WTC11 (cell line): ENCODE data around the gene PHKG2. TPM values are rescaled to one million over a fixed set of nuclear protein-coding genes. Genes with fewer than 3 reads are reported as not detected.

Experiments
- ATF1 ChIP-seq: sonication (generic); formaldehyde crosslinking; IDR thresholded peaks from 2 replicates; pipeline ENCODE4 v1.8.1; 2023; ENCODE audit warnings: mild to moderate bottlenecking, moderate library complexity, missing genetic modification reagents
- CBFB ChIP-seq: sonication (generic); formaldehyde crosslinking; IDR thresholded peaks from 2 replicates; pipeline ENCODE4 v1.8.1; 2022; ENCODE audit warnings: mild to moderate bottlenecking, low read depth, missing genetic modification reagents
- GTF2I ChIP-seq: fragments of 250-450 bp; sonication (Bioruptor Pico); conservative IDR thresholded peaks from 2 replicates; pipeline ENCODE4 v1.4.0; 2021; ENCODE audit warnings: mild to moderate bottlenecking
- HMGA2 ChIP-seq: fragments of 250-450 bp; sonication (Bioruptor Pico); IDR thresholded peaks from 2 replicates; pipeline ENCODE4 v1.4.0; 2021; ENCODE audit warnings: mild to moderate bottlenecking, moderate library complexity
- IRF2 ChIP-seq: sonication (generic); formaldehyde crosslinking; IDR thresholded peaks from 2 replicates; pipeline ENCODE4 v1.8.0; 2022; ENCODE audit warnings: low read depth, missing genetic modification reagents, borderline replicate concordance
- MYBL2 ChIP-seq: sonication (generic); formaldehyde crosslinking; IDR thresholded peaks from 2 replicates; pipeline ENCODE4 v1.8.1; 2023; ENCODE audit warnings: mild to moderate bottlenecking, moderate library complexity, missing genetic modification reagents
- RELA ChIP-seq: sonication (generic); formaldehyde crosslinking; IDR thresholded peaks from 2 replicates; pipeline ENCODE4 v1.8.1; 2022; ENCODE audit warnings: missing genetic modification reagents, mild to moderate bottlenecking, borderline replicate concordance
- SMAD3 ChIP-seq: sonication (generic); formaldehyde crosslinking; IDR thresholded peaks from 2 replicates; pipeline ENCODE4 v1.8.0; 2022; ENCODE audit warnings: missing genetic modification reagents, mild to moderate bottlenecking, borderline replicate concordance
- TCF7 ChIP-seq: sonication (generic); formaldehyde crosslinking; IDR thresholded peaks from 2 replicates; pipeline ENCODE4 v1.8.0; 2022; ENCODE audit warnings: mild to moderate bottlenecking, low read depth, missing genetic modification reagents, moderate library complexity
- TEAD4 ChIP-seq: sonication (generic); formaldehyde crosslinking; IDR thresholded peaks from 2 replicates; pipeline ENCODE4 v1.8.0; 2022; ENCODE audit warnings: mild to moderate bottlenecking, missing genetic modification reagents
- total RNA-seq: library from RNA; stranded (reverse); gene quantifications from 3 replicates; pipeline ENCODE4 v1.2.3, GENCODE V29; 2021
- TF ChIP-seq, protein P1 (sequence below): sonication (generic); formaldehyde crosslinking; IDR thresholded peaks from 2 replicates; pipeline ENCODE4 v1.8.0; 2022; ENCODE audit warnings: mild to moderate bottlenecking, missing genetic modification reagents
- TF ChIP-seq, protein P2 (sequence below): sonication (generic); formaldehyde crosslinking; IDR thresholded peaks from 2 replicates; pipeline ENCODE4 v1.8.1; 2022; ENCODE audit warnings: low read depth, missing genetic modification reagents, borderline replicate concordance
- TF ChIP-seq, protein P3 (sequence below): sonication (generic); formaldehyde crosslinking; IDR thresholded peaks from 2 replicates; pipeline ENCODE4 v1.8.1; 2022; ENCODE audit warnings: low read depth, mild to moderate bottlenecking, moderate library complexity, missing genetic modification reagents, borderline replicate concordance
- TF ChIP-seq, protein P4 (sequence below): sonication (generic); formaldehyde crosslinking; IDR thresholded peaks from 2 replicates; pipeline ENCODE4 v1.8.0; 2023; ENCODE audit warnings: missing genetic modification reagents, mild to moderate bottlenecking, borderline replicate concordance
- TF ChIP-seq, protein P5 (sequence below): sonication (generic); formaldehyde crosslinking; IDR thresholded peaks from 2 replicates; pipeline ENCODE4 v1.8.1; 2023; ENCODE audit warnings: mild to moderate bottlenecking, missing genetic modification reagents, moderate library complexity
- TF ChIP-seq, protein P6 (sequence below): fragments of 250-450 bp; sonication (Bioruptor Pico); IDR thresholded peaks from 2 replicates; pipeline ENCODE4 v1.9.0; 2021; ENCODE audit warnings: mild to moderate bottlenecking, borderline replicate concordance
- TF ChIP-seq, protein P7 (sequence below): fragments of 250-450 bp; sonication (Bioruptor Pico); IDR thresholded peaks from 2 replicates; pipeline ENCODE4 v2.1.2; 2022; ENCODE audit warnings: mild to moderate bottlenecking, moderate library complexity
- TF ChIP-seq, protein P8 (sequence below): sonication (generic); formaldehyde crosslinking; IDR thresholded peaks from 2 replicates; pipeline ENCODE4 v1.8.0; 2022; ENCODE audit warnings: mild to moderate bottlenecking, missing genetic modification reagents
- TF ChIP-seq, protein P9 (sequence below): sonication (generic); formaldehyde crosslinking; IDR thresholded peaks from 2 replicates; pipeline ENCODE4 v1.8.0; 2023; ENCODE audit warnings: missing genetic modification reagents

The PHKG2 gene
- total RNA-seq, 1 experiment from 2014 or later, result 50.5 TPM

DNA sequence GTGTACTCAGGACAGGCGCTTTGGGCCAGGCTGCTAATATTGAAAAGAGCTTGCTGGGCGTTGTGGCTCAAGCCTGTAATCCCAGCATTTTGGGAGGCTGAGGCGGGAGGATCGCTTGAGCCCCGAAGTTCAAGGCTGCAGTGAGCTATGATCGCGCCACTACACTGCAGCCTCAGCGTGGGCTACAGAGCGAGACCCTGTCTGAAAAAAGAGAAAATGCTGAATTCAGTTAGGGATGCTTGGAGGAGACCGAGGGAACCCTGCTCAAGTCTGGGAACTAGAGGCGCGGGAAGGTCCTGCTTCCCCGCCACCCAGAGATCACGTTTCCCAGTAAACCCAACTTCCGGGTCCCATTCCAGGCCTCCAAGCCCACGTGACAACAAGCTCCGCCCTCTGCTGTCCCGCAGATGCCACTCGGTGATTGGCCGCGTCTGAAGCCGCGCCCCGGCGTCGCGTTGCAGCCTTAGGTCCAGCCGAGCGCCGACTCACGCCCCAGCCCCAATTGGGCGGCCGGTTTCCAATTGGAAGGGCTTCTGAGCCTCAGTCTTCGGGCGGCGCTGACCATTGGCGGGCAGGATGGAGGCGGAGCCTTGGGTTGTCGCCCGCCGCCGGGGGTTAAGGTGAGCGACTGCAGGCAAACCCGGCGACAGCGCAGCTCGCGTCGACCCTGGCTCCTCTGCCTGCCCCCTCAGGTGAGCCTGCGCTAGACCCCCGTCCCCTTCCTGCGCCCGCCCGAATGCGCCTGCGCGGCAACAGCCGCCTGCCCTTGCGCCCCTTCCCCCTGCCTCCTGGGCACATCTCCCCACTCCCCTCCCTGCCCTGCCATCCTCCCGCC is at the start of gene PHKG2 (continued):
- TF ChIP-seq MYBL2 (no peak; the same call in 1 of the 2 replicates), SMAD3 (no peak), HMGA2 (CRISPR knock-in tag) (no peak), IRF2 (CRISPR knock-in tag) (no peak), TEAD4 (CRISPR knock-in tag) (no peak), TCF7 (no peak), ATF1 (CRISPR knock-in tag) (no peak), RELA (CRISPR knock-in tag) (no peak), GTF2I (peak; percentile 77; the same call in 1 of the 2 replicates), CBFB (CRISPR knock-in tag) (no peak)
- TF ChIP-seq, protein P1, sequence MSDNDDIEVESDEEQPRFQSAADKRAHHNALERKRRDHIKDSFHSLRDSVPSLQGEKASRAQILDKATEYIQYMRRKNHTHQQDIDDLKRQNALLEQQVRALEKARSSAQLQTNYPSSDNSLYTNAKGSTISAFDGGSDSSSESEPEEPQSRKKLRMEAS (CRISPR knock-in tag), result peak; percentile 53; the same call in 1 of the 2 replicates
- TF ChIP-seq, protein P2, sequence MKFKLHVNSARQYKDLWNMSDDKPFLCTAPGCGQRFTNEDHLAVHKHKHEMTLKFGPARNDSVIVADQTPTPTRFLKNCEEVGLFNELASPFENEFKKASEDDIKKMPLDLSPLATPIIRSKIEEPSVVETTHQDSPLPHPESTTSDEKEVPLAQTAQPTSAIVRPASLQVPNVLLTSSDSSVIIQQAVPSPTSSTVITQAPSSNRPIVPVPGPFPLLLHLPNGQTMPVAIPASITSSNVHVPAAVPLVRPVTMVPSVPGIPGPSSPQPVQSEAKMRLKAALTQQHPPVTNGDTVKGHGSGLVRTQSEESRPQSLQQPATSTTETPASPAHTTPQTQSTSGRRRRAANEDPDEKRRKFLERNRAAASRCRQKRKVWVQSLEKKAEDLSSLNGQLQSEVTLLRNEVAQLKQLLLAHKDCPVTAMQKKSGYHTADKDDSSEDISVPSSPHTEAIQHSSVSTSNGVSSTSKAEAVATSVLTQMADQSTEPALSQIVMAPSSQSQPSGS (CRISPR knock-in tag), result no peak
- TF ChIP-seq, protein P3, sequence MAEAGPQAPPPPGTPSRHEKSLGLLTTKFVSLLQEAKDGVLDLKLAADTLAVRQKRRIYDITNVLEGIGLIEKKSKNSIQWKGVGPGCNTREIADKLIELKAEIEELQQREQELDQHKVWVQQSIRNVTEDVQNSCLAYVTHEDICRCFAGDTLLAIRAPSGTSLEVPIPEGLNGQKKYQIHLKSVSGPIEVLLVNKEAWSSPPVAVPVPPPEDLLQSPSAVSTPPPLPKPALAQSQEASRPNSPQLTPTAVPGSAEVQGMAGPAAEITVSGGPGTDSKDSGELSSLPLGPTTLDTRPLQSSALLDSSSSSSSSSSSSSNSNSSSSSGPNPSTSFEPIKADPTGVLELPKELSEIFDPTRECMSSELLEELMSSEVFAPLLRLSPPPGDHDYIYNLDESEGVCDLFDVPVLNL (CRISPR knock-in tag), result no peak
- TF ChIP-seq, protein P4, sequence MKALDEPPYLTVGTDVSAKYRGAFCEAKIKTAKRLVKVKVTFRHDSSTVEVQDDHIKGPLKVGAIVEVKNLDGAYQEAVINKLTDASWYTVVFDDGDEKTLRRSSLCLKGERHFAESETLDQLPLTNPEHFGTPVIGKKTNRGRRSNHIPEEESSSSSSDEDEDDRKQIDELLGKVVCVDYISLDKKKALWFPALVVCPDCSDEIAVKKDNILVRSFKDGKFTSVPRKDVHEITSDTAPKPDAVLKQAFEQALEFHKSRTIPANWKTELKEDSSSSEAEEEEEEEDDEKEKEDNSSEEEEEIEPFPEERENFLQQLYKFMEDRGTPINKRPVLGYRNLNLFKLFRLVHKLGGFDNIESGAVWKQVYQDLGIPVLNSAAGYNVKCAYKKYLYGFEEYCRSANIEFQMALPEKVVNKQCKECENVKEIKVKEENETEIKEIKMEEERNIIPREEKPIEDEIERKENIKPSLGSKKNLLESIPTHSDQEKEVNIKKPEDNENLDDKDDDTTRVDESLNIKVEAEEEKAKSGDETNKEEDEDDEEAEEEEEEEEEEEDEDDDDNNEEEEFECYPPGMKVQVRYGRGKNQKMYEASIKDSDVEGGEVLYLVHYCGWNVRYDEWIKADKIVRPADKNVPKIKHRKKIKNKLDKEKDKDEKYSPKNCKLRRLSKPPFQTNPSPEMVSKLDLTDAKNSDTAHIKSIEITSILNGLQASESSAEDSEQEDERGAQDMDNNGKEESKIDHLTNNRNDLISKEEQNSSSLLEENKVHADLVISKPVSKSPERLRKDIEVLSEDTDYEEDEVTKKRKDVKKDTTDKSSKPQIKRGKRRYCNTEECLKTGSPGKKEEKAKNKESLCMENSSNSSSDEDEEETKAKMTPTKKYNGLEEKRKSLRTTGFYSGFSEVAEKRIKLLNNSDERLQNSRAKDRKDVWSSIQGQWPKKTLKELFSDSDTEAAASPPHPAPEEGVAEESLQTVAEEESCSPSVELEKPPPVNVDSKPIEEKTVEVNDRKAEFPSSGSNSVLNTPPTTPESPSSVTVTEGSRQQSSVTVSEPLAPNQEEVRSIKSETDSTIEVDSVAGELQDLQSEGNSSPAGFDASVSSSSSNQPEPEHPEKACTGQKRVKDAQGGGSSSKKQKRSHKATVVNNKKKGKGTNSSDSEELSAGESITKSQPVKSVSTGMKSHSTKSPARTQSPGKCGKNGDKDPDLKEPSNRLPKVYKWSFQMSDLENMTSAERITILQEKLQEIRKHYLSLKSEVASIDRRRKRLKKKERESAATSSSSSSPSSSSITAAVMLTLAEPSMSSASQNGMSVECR (CRISPR knock-in tag), result no peak
- TF ChIP-seq, protein P5, sequence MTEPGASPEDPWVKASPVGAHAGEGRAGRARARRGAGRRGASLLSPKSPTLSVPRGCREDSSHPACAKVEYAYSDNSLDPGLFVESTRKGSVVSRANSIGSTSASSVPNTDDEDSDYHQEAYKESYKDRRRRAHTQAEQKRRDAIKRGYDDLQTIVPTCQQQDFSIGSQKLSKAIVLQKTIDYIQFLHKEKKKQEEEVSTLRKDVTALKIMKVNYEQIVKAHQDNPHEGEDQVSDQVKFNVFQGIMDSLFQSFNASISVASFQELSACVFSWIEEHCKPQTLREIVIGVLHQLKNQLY, result no peak
- TF ChIP-seq, protein P6, sequence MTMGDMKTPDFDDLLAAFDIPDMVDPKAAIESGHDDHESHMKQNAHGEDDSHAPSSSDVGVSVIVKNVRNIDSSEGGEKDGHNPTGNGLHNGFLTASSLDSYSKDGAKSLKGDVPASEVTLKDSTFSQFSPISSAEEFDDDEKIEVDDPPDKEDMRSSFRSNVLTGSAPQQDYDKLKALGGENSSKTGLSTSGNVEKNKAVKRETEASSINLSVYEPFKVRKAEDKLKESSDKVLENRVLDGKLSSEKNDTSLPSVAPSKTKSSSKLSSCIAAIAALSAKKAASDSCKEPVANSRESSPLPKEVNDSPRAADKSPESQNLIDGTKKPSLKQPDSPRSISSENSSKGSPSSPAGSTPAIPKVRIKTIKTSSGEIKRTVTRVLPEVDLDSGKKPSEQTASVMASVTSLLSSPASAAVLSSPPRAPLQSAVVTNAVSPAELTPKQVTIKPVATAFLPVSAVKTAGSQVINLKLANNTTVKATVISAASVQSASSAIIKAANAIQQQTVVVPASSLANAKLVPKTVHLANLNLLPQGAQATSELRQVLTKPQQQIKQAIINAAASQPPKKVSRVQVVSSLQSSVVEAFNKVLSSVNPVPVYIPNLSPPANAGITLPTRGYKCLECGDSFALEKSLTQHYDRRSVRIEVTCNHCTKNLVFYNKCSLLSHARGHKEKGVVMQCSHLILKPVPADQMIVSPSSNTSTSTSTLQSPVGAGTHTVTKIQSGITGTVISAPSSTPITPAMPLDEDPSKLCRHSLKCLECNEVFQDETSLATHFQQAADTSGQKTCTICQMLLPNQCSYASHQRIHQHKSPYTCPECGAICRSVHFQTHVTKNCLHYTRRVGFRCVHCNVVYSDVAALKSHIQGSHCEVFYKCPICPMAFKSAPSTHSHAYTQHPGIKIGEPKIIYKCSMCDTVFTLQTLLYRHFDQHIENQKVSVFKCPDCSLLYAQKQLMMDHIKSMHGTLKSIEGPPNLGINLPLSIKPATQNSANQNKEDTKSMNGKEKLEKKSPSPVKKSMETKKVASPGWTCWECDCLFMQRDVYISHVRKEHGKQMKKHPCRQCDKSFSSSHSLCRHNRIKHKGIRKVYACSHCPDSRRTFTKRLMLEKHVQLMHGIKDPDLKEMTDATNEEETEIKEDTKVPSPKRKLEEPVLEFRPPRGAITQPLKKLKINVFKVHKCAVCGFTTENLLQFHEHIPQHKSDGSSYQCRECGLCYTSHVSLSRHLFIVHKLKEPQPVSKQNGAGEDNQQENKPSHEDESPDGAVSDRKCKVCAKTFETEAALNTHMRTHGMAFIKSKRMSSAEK (CRISPR knock-in tag), result no peak
- TF ChIP-seq, protein P7, sequence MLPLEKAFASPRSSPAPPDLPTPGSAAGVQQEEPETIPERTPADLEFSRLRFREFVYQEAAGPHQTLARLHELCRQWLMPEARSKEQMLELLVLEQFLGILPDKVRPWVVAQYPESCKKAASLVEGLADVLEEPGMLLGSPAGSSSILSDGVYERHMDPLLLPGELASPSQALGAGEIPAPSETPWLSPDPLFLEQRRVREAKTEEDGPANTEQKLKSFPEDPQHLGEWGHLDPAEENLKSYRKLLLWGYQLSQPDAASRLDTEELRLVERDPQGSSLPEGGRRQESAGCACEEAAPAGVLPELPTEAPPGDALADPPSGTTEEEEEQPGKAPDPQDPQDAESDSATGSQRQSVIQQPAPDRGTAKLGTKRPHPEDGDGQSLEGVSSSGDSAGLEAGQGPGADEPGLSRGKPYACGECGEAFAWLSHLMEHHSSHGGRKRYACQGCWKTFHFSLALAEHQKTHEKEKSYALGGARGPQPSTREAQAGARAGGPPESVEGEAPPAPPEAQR (CRISPR knock-in tag), result no peak
- TF ChIP-seq, protein P8, sequence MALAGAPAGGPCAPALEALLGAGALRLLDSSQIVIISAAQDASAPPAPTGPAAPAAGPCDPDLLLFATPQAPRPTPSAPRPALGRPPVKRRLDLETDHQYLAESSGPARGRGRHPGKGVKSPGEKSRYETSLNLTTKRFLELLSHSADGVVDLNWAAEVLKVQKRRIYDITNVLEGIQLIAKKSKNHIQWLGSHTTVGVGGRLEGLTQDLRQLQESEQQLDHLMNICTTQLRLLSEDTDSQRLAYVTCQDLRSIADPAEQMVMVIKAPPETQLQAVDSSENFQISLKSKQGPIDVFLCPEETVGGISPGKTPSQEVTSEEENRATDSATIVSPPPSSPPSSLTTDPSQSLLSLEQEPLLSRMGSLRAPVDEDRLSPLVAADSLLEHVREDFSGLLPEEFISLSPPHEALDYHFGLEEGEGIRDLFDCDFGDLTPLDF (CRISPR knock-in tag), result no peak
- TF ChIP-seq, protein P9, sequence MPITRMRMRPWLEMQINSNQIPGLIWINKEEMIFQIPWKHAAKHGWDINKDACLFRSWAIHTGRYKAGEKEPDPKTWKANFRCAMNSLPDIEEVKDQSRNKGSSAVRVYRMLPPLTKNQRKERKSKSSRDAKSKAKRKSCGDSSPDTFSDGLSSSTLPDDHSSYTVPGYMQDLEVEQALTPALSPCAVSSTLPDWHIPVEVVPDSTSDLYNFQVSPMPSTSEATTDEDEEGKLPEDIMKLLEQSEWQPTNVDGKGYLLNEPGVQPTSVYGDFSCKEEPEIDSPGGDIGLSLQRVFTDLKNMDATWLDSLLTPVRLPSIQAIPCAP (CRISPR knock-in tag), result no peak
